Endothelial cell of umbilical vein (primary cell): ENCODE results near the gene ATF6B. TPM values are rescaled to one million over a fixed set of nuclear protein-coding genes. Genes with fewer than 3 reads are reported as not detected.

Experiments
- BruUV-seq: library from RNA; stranded (reverse); fragments of 400-500 nt; replicated peaks from 2 replicates; lab custom pipeline; 2021; lab: Mats Ljungman, UMichigan
- CTCF ChIA-PET: fragments of 300-600, 350-600 bp; sonication (Branson Sonifier 250); formaldehyde crosslinking; loops from one replicate; lab custom pipeline; 2021; ENCODE audit warnings: antibody characterized with exemption, inconsistent platforms; lab: Charles Lee
- POLR2A ChIA-PET: fragments of 300-600, 350-600 bp; sonication (Branson Sonifier 250); formaldehyde crosslinking; loops from one replicate; lab custom pipeline; 2021; ENCODE audit warnings: antibody characterized with exemption, inconsistent platforms; lab: Charles Lee
- DNase-seq: peaks from one replicate; pipeline ENCODE4 v3.0.0-alpha.2; 2011; ENCODE audit warnings: low read depth, low spot score
- FAIRE-seq: peaks from 2 replicates; lab custom pipeline; 2011; peaks lifted over from hg19 to GRCh38; lab: Jason Lieb, UNC
- H2AFZ ChIP-seq: 2 replicates; pipeline ENCODE4 v1.6.0; 2012; ENCODE audit warnings: low read depth, low read length, control low read depth, inconsistent platforms
- H3K27ac ChIP-seq: 2 replicates; pipeline ENCODE4 v1.5.1; 2011; ENCODE audit warnings: low read depth, mild to moderate bottlenecking, control low read depth, low read length, moderate library complexity; ENCODE audit not compliant: insufficient read depth
- H3K27me3 ChIP-seq, 2 experiments: 2 replicates each; pipeline versions ENCODE4 v1.6.0 to v1.6.1; 2011; ENCODE audit warnings: low read length in 2 of 2, mixed read lengths in 1 of 2; ENCODE audit not compliant: control insufficient read depth in 2 of 2, insufficient read depth in 2 of 2
- H3K36me3 ChIP-seq, 2 experiments: 2 replicates in 1 of 2; 3 replicates in 1 of 2; pipeline ENCODE4 v1.5.1; 2011; ENCODE audit warnings: low read length in 2 of 2, mild to moderate bottlenecking in 1 of 2, moderate library complexity in 1 of 2; ENCODE audit not compliant: control insufficient read depth in 2 of 2, insufficient read depth in 2 of 2; ENCODE audit errors: extremely low read depth in 1 of 2
- H3K4me1 ChIP-seq: 3 replicates; pipeline ENCODE4 v1.5.1; 2011; ENCODE audit warnings: mild to moderate bottlenecking, low read length; ENCODE audit not compliant: control insufficient read depth, insufficient read depth; ENCODE audit errors: extremely low read depth
- H3K4me2 ChIP-seq: 2 replicates; pipeline ENCODE4 v1.6.1; 2011; ENCODE audit warnings: low read length, control low read depth, mixed read lengths; ENCODE audit not compliant: insufficient read depth
- H3K4me3 ChIP-seq, 3 experiments: fragments of 200-600 bp in 1 of 3; sonication (generic), shearing (Covaris generic) in 1 of 3; replicated peaks in 1 of 3; 2 replicates each; pipeline ENCODE4 v1.5.1; 2011 to 2016; ENCODE audit warnings: control low read depth in 3 of 3, low read length in 3 of 3, mild to moderate bottlenecking in 2 of 3, inconsistent platforms in 1 of 3, low read depth in 1 of 3, moderate library complexity in 1 of 3; ENCODE audit not compliant: insufficient read depth in 1 of 3
- H3K79me2 ChIP-seq: 2 replicates; pipeline ENCODE4 v1.6.0; 2012; ENCODE audit warnings: low read length, inconsistent platforms; ENCODE audit not compliant: control insufficient read depth, insufficient read depth
- H3K9ac ChIP-seq: replicated peaks from 2 replicates; pipeline ENCODE3; 2011; ENCODE audit warnings: low read length, control low read depth; ENCODE audit not compliant: insufficient read depth; ENCODE audit errors: extremely low read depth
- H3K9me1 ChIP-seq: replicated peaks from 3 replicates; pipeline ENCODE4 v1.6.0; 2011; ENCODE audit warnings: mild to moderate bottlenecking, low read length; ENCODE audit not compliant: control insufficient read depth, insufficient read depth; ENCODE audit errors: extremely low read depth
- H3K9me3 ChIP-seq: replicated peaks from 2 replicates; pipeline ENCODE4 v1.5.1; 2012; ENCODE audit warnings: low read length, inconsistent platforms; ENCODE audit not compliant: control insufficient read depth, insufficient read depth
- H4K20me1 ChIP-seq: replicated peaks from 2 replicates; pipeline ENCODE3; 2011; ENCODE audit warnings: mild to moderate bottlenecking, low read length; ENCODE audit not compliant: control insufficient read depth, insufficient read depth; ENCODE audit errors: extremely low read depth
- CTCF ChIP-seq, 2 donors: IDR thresholded peaks; 1 replicate in 1 of 2; 2 replicates in 1 of 2; pipeline ENCODE4 v1.5.1; 2011; ENCODE audit warnings: low read length in 2 of 2, mild to moderate bottlenecking in 2 of 2, moderate library complexity in 2 of 2, control low read depth in 1 of 2, inconsistent platforms in 1 of 2, low read depth in 1 of 2; ENCODE audit not compliant: insufficient read depth in 1 of 2; ENCODE audit errors: extremely low read depth in 1 of 2
- EZH2 ChIP-seq: IDR thresholded peaks from 2 replicates; pipeline ENCODE4 v1.6.1; 2012; ENCODE audit warnings: borderline replicate concordance, low read depth, mild to moderate bottlenecking, moderate library complexity, low read length, inconsistent platforms; ENCODE audit not compliant: severe bottlenecking
- FOS ChIP-seq: IDR thresholded peaks from 2 replicates; pipeline ENCODE4 v1.6.1; 2011; ENCODE audit warnings: mild to moderate bottlenecking, low read length, moderate library complexity, borderline replicate concordance; ENCODE audit not compliant: insufficient read depth
- GATA2 ChIP-seq: IDR thresholded peaks from 2 replicates; pipeline ENCODE4 v1.7.0; 2011; ENCODE audit warnings: low read depth, mild to moderate bottlenecking, moderate library complexity, mixed read lengths, low read length; ENCODE audit not compliant: insufficient read length, insufficient read depth
- JUN ChIP-seq: IDR thresholded peaks from 2 replicates; pipeline ENCODE4 v1.6.1; 2011; ENCODE audit warnings: borderline replicate concordance, low read depth; ENCODE audit not compliant: insufficient read length, insufficient read depth
- MAX ChIP-seq: IDR thresholded peaks from 2 replicates; pipeline ENCODE4 v1.6.1; 2011; ENCODE audit not compliant: insufficient read depth, insufficient read length
- MYC ChIP-seq: IDR thresholded peaks from one replicate; pipeline ENCODE4 v1.6.1; 2011; ENCODE audit warnings: mild to moderate bottlenecking, low read depth, low read length
- POLR2A ChIP-seq: IDR thresholded peaks from 2 replicates; pipeline ENCODE4 v1.6.1; 2012; ENCODE audit warnings: low read depth, mild to moderate bottlenecking, control low read depth, low read length
- POLR2AphosphoS5 ChIP-seq: IDR thresholded peaks from 2 replicates; pipeline ENCODE4 v1.6.1; 2012; ENCODE audit warnings: low read depth, mild to moderate bottlenecking, control low read depth, low read length, moderate library complexity; ENCODE audit not compliant: insufficient read depth
- dilution Hi-C: fragments of 300-500 bp; cut with MboI; formaldehyde crosslinking; loops from one replicate; pipeline ENCODE4 v1.15.0; 2019; ENCODE audit warnings: low sequenced_read_pairs; ENCODE audit not compliant: extremely low pct_ligation_motif_present
- intact Hi-C: fragments of 100-400 bp; cut with micrococcal nuclease; formaldehyde crosslinking; loops from one replicate; pipeline ENCODE4 v1.10.0; 2022
- polyA plus RNA-seq, 4 experiments: library from polyadenylated mRNA; depleted of rRNA in 3 of 4; stranded (reverse) in 3 of 4; unstranded in 1 of 4; fragments of >200 nt; gene quantifications; 2 replicates each; pipeline versions ENCODE4 v1.2.1 to v1.2.3, GENCODE V29; 2011 to 2012; ENCODE audit warnings: missing spikeins in 1 of 4
- total RNA-seq: library from RNA; stranded (reverse); gene quantifications from 2 replicates; pipeline ENCODE4 v1.2.3, GENCODE V29; 2021

The ATF6B gene
- total and polyA plus RNA-seq, 2 donors (not counting 3 experiments of a cell fraction or from before 2014, with no cell fraction given), result 106 to 115 TPM

- DNase-seq (no peak), FAIRE-seq (no peak)
- intact Hi-C loops (no loop called here), dilution Hi-C loops (no loop called here)
- no TSS peak for BruUV-seq
- Histone ChIP-seq H3K9me3 (no peaks in the 10 kb centered on the region), H3K4me2 (no peak overlapping the region), H4K20me1 (no peaks in the 10 kb centered on the region), H3K9me1 (no peaks in the 10 kb centered on the region), H3K79me2 (no peaks in the 10 kb centered on the region), H3K4me1 (no peaks in the 10 kb centered on the region), H3K27ac (no peak overlapping the region), H3K27me3 (peaks cover 0 to 2% of the 10 kb centered on the region in 2 experiments), H2AFZ (no peak overlapping the region), H3K9ac (no peak overlapping the region), H3K36me3 (no peaks in the 10 kb centered on the region), H3K4me3 (no peak overlapping the region)
- no peak for TF ChIP-seq POLR2AphosphoS5
- TF ChIP-seq JUN, result no peak
- TF ChIP-seq FOS, result no peak
- no peak for TF ChIP-seq EZH2
- TF ChIP-seq CTCF (IDR thresholded peaks at IDR 0.05; ENCODE audit: extremely low read depth in 1 of 2, insufficient read depth in 1 of 2, low read depth in 1 of 2, low read length in 2 of 2), result no peak
- no peak for TF ChIP-seq MYC
- no peak for TF ChIP-seq POLR2A
- TF ChIP-seq GATA2, result no peak
- TF ChIP-seq MAX, result no peak
- ChIA-PET CTCF (interaction anchor here (1.0 kb wide), 1 partner anchor 20 kb away, joined by 3 read pairs; no protein-coding TSS in a partner anchor), POLR2A (no interaction called here)
These were observed 48.3 kb downstream of the ATF6B start for GRCh38 chr6:32079566-32080290.
